ENCODE results near the gene SSX4. TPM values are rescaled to one million over a fixed set of nuclear protein-coding genes. Genes with fewer than 3 reads are reported as not detected.
"Not testable (repeated sequence)": the region's sequence is repeated elsewhere in the genome, so short reads cannot be mapped to it uniquely, and the experiment has no call there.

The SSX4 gene, protein sequence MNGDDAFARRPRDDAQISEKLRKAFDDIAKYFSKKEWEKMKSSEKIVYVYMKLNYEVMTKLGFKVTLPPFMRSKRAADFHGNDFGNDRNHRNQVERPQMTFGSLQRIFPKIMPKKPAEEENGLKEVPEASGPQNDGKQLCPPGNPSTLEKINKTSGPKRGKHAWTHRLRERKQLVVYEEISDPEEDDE
- total RNA-seq (not detected), total RNA-seq (0 reads per million in 29 experiments)
- not detected for total RNA-seq (2013)

GRCh38 chrX:48383239-48383638 lies at the start of gene SSX4:
Gene SSX4, plus strand, starts transcription at chrX:48383539. Its CDS starts 515 bp downstream, at chrX:48384054.
- CTCF ChIA-PET; H3K4me3 ChIP-seq (ENCODE audit: control insufficient read depth in 1 of 2, extremely low read depth in 1 of 2, low read length in 1 of 2); DNase-seq; H3K36me3 Mint-ChIP-seq; H3K9me3 ChIP-seq; H3K27me3 ChIP-seq (replicated peaks in 1 of 2; ENCODE audit: control insufficient read depth in 2 of 2, extremely low read depth in 1 of 2, insufficient read depth in 2 of 2, low read length in 1 of 2); H3K27ac Mint-ChIP-seq; H3K27ac ChIP-seq (ENCODE audit: low read length); H3K4me1 Mint-ChIP-seq; H3K4me1 ChIP-seq (ENCODE audit: control insufficient read depth in 1 of 2, extremely low read depth in 1 of 2, insufficient read depth in 2 of 2, low read length in 2 of 2); ATAC-seq (replicated peaks in 1 of 4); POLR2A ChIA-PET; H3K4me3 Mint-ChIP-seq; H3K36me3 ChIP-seq (ENCODE audit: control insufficient read depth in 2 of 2, extremely low read depth in 1 of 2, insufficient read depth in 1 of 2, low read length in 1 of 2); H3K27me3 Mint-ChIP-seq; H3K9me3 Mint-ChIP-seq: not testable (repeated sequence)
- WGBS (ENCODE audit: insufficient coverage) = no CpG with 5 or more reads among the region's 16 CpGs

GRCh38 chrX:48346059-48346458 lies 37.3 kb upstream of the SSX4 start:
- POLR2A ChIA-PET; H3K27ac ChIP-seq (ENCODE audit: low read length); CTCF ChIA-PET; H3K4me3 Mint-ChIP-seq; H3K27me3 ChIP-seq (replicated peaks in 1 of 2; ENCODE audit: control insufficient read depth in 2 of 2, extremely low read depth in 1 of 2, insufficient read depth in 2 of 2, low read length in 1 of 2); H3K9me3 Mint-ChIP-seq; DNase-seq; H3K4me3 ChIP-seq (ENCODE audit: control insufficient read depth in 1 of 2, extremely low read depth in 1 of 2, low read length in 1 of 2); H3K36me3 ChIP-seq (ENCODE audit: control insufficient read depth in 2 of 2, extremely low read depth in 1 of 2, insufficient read depth in 1 of 2, low read length in 1 of 2); H3K27ac Mint-ChIP-seq; H3K4me1 ChIP-seq (ENCODE audit: control insufficient read depth in 1 of 2, extremely low read depth in 1 of 2, insufficient read depth in 2 of 2, low read length in 2 of 2); ATAC-seq (replicated peaks in 1 of 4); H3K4me1 Mint-ChIP-seq; H3K36me3 Mint-ChIP-seq; H3K9me3 ChIP-seq: not testable (repeated sequence)
- H3K27me3 Mint-ChIP-seq = peaks cover 0 to 23% of the 10 kb centered on the region in 2 donors
- WGBS (ENCODE audit: insufficient coverage) = no CpG with 5 or more reads among the region's 8 CpGs

DNA sequence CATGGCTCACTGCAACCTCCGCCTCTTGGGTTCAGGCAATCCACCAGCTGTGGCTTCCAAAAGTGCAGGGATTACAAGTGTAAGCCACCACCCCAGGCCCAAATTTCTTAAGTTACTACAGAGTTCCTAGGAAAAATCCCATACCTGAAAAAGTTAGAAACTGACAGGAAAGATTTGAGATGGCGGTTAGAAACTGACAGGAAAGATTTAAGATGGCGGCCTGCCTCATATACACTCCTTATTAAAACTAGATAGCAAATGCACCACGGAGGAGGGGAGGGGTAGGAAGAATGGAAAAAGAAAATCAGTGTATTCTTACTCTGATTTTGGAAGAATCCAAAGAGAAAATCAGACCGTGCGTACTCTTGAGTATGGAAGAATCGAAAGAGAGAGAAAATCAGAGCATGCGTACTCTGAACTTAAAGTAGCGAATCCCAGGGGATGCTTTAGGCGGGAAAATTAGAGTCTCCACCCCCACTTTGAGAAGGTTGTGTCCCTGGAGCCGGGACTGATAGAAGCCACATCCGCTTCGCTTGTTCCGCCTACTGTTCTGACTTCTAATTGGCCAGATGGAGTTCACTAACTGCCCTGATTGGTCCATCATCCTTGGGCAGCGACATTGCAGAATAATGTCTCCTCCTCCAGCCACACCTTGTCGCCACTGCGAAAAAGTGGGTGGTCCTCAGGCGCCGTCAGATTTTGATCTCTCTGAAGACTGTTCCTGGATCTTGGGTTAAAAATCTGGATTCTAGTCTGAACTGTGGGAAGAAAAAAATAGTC lies 26.8 kb upstream of the SSX4 start, which contains the start of gene SSX3:
SSX3 (minus strand) TSS at position 389 of the 780 bp plus-strand sequence. CDS start 1,454 bp downstream, outside the sequence.
- H3K27ac Mint-ChIP-seq; H3K4me3 ChIP-seq (ENCODE audit: control insufficient read depth in 1 of 2, extremely low read depth in 1 of 2, low read length in 1 of 2); ATAC-seq (replicated peaks in 1 of 4); H3K4me1 Mint-ChIP-seq; H3K4me3 Mint-ChIP-seq; H3K27me3 Mint-ChIP-seq; H3K27ac ChIP-seq (ENCODE audit: low read length); H3K27me3 ChIP-seq (replicated peaks in 1 of 2; ENCODE audit: control insufficient read depth in 2 of 2, extremely low read depth in 1 of 2, insufficient read depth in 2 of 2, low read length in 1 of 2); H3K36me3 Mint-ChIP-seq; H3K9me3 Mint-ChIP-seq; H3K9me3 ChIP-seq; DNase-seq; CTCF ChIA-PET; H3K4me1 ChIP-seq (ENCODE audit: control insufficient read depth in 1 of 2, extremely low read depth in 1 of 2, insufficient read depth in 2 of 2, low read length in 2 of 2); POLR2A ChIA-PET; H3K36me3 ChIP-seq (ENCODE audit: control insufficient read depth in 2 of 2, extremely low read depth in 1 of 2, insufficient read depth in 1 of 2, low read length in 1 of 2): not testable (repeated sequence)
- no CpG with 5 or more reads among the region's 19 CpGs for WGBS (ENCODE audit: insufficient coverage)

DNA sequence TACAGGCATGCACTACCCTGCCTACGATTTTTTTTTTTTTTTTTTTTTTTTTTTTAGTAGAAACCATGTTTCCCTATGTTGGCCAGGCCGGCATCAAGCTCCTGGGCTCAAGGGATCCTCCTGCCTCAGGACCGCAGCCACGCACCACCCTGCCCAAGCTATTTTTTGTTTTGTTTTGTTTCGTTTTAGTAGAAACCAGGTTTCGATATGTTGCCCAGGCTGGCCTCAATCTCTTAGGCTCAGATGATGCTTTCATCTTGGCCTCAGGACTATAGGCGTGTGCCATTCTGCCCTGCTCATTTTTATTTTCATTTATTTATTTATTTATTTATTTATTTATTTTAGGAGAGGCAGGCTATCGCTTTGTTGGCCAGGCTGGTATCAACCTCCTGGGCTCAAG lies 25.7 kb upstream of the SSX4 start:
- no peaks in the 10 kb centered on the region for H3K4me1 ChIP-seq (ENCODE audit: control insufficient read depth in 1 of 2, extremely low read depth in 1 of 2, insufficient read depth in 2 of 2, low read length in 2 of 2)
- no peaks in the 10 kb centered on the region for H3K9me3 Mint-ChIP-seq
- H3K4me3 Mint-ChIP-seq = no peak overlapping the region
- no peak overlapping the region for H3K4me3 ChIP-seq (ENCODE audit: control insufficient read depth in 1 of 2, extremely low read depth in 1 of 2, low read length in 1 of 2)
- H3K27me3 Mint-ChIP-seq = peaks cover 3 to 9% of the 10 kb centered on the region in 2 donors
- DNase-seq = no peak
- H3K4me1 Mint-ChIP-seq = no peaks in the 10 kb centered on the region
- no peak overlapping the region for H3K27ac Mint-ChIP-seq
- H3K36me3 Mint-ChIP-seq = no peaks in the 10 kb centered on the region
- H3K9me3 ChIP-seq = no peaks in the 10 kb centered on the region
- no peaks in the 10 kb centered on the region for H3K27me3 ChIP-seq (replicated peaks in 1 of 2; ENCODE audit: control insufficient read depth in 2 of 2, extremely low read depth in 1 of 2, insufficient read depth in 2 of 2, low read length in 1 of 2)
- WGBS (ENCODE audit: insufficient coverage) = no CpG with 5 or more reads among the region's 8 CpGs
- POLR2A ChIA-PET = no interaction called here
- no peaks in the 10 kb centered on the region for H3K36me3 ChIP-seq (ENCODE audit: control insufficient read depth in 2 of 2, extremely low read depth in 1 of 2, insufficient read depth in 1 of 2, low read length in 1 of 2)
- CTCF ChIA-PET = interaction anchor here in 1 of 2 donors (0.6 kb wide), 1 partner anchor 374 kb away, joined by 4 read pairs; no protein-coding TSS in a partner anchor
- no peak overlapping the region for H3K27ac ChIP-seq (ENCODE audit: low read length)
- ATAC-seq (replicated peaks in 1 of 4) = no peak

- H3K27ac ChIP-seq (ENCODE audit: low read length); H3K36me3 Mint-ChIP-seq; H3K4me1 Mint-ChIP-seq; H3K27me3 ChIP-seq (replicated peaks in 1 of 2; ENCODE audit: control insufficient read depth in 2 of 2, extremely low read depth in 1 of 2, insufficient read depth in 2 of 2, low read length in 1 of 2); H3K4me3 ChIP-seq (ENCODE audit: control insufficient read depth in 1 of 2, extremely low read depth in 1 of 2, low read length in 1 of 2); H3K4me1 ChIP-seq (ENCODE audit: control insufficient read depth in 1 of 2, extremely low read depth in 1 of 2, insufficient read depth in 2 of 2, low read length in 2 of 2); H3K9me3 ChIP-seq; DNase-seq; POLR2A ChIA-PET; ATAC-seq (replicated peaks in 1 of 4); CTCF ChIA-PET; H3K4me3 Mint-ChIP-seq; H3K27ac Mint-ChIP-seq; H3K9me3 Mint-ChIP-seq; H3K36me3 ChIP-seq (ENCODE audit: control insufficient read depth in 2 of 2, extremely low read depth in 1 of 2, insufficient read depth in 1 of 2, low read length in 1 of 2): not testable (repeated sequence)
- H3K27me3 Mint-ChIP-seq = peaks cover 2 to 13% of the 10 kb centered on the region in 2 donors
- no CpG with 5 or more reads among the region's 6 CpGs for WGBS (ENCODE audit: insufficient coverage)
Measured at GRCh38 chrX:48359281-48359680, 24.1 kb upstream of the SSX4 start.

DNA sequence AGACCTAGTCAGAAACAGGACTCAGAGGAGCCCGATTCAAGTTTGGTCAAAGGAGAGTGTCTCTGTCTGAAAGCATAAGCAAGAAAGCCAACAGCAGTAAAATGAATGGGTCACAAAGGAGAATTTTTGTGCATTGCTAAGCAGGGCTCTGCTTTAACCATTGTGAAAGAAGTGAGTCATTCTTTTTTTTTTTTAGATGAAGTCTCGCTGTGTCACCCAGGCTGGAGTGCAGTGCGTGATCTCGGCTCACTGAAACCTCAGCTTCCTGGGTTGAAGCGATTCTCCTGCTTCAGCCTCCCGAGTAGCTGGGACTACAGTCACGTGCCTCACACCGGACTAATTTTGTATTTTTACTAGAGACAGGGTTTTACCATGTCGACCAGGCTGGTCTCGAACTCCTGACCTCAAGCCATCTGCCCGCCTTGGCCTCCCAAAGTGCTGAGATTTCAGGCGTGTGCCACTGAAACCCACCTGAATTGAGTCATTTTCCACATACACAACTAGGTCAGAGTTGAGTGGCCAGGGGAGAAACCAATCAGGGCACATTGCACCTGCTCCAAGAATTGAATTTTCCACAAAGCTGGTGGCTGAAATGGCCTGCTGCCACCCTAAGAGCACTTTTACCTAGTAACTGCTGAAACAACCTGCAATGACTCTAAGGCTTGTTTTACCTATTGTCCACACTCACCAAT lies 15.5 kb upstream of the SSX4 start:
- H3K9me3 Mint-ChIP-seq; H3K27me3 ChIP-seq (replicated peaks in 1 of 2; ENCODE audit: control insufficient read depth in 2 of 2, extremely low read depth in 1 of 2, insufficient read depth in 2 of 2, low read length in 1 of 2); DNase-seq; POLR2A ChIA-PET; H3K27me3 Mint-ChIP-seq; CTCF ChIA-PET; H3K4me3 ChIP-seq (ENCODE audit: control insufficient read depth in 1 of 2, extremely low read depth in 1 of 2, low read length in 1 of 2); H3K9me3 ChIP-seq; H3K27ac ChIP-seq (ENCODE audit: low read length); H3K36me3 ChIP-seq (ENCODE audit: control insufficient read depth in 2 of 2, extremely low read depth in 1 of 2, insufficient read depth in 1 of 2, low read length in 1 of 2); H3K4me1 Mint-ChIP-seq; H3K36me3 Mint-ChIP-seq; H3K4me1 ChIP-seq (ENCODE audit: control insufficient read depth in 1 of 2, extremely low read depth in 1 of 2, insufficient read depth in 2 of 2, low read length in 2 of 2); H3K4me3 Mint-ChIP-seq; H3K27ac Mint-ChIP-seq: not testable (repeated sequence)
- whole genome bisulfite sequencing (ENCODE audit: insufficient coverage) = no CpG with 5 or more reads among the region's 12 CpGs
- peak in 2 of 4 experiments; percentile 51 to 55 for ATAC-seq (replicated peaks in 1 of 4)

Measured in T-cell (primary cell).